Left ventricle myocardium inferior (tissue), 1 donor: ENCODE measurements around the gene SFR1. TPM values are rescaled to one million over a fixed set of nuclear protein-coding genes. Genes with fewer than 3 reads are reported as not detected.

Experiments used
- DNase-seq: peaks from one replicate; pipeline ENCODE4 v3.0.0-alpha.2; 2020
- H3K27ac ChIP-seq: fragments of 200-600 bp; replicated peaks from 2 replicates; pipeline ENCODE4 v1.8.0; 2021
- H3K27me3 ChIP-seq: fragments of 200-600 bp; 2 replicates; pipeline ENCODE4 v1.8.0; 2021; ENCODE audit warnings: low read depth
- H3K36me3 ChIP-seq: fragments of 200-600 bp; 2 replicates; pipeline ENCODE4 v1.8.0; 2021
- H3K4me1 ChIP-seq: fragments of 200-600 bp; 2 replicates; pipeline ENCODE4 v1.8.0; 2021
- H3K4me3 ChIP-seq: fragments of 200-600 bp; 2 replicates; pipeline ENCODE4 v1.8.0; 2021; ENCODE audit warnings: mild to moderate bottlenecking, moderate library complexity
- H3K9me3 ChIP-seq: fragments of 200-600 bp; replicated peaks from 2 replicates; pipeline ENCODE4 v1.8.0; 2021
- CTCF ChIP-seq: fragments of 200-600 bp; IDR thresholded peaks from 2 replicates; pipeline ENCODE4 v1.8.0; 2021; ENCODE audit warnings: antibody characterized with exemption, mild to moderate bottlenecking, borderline replicate concordance
- intact Hi-C: fragments of 100-400 bp; cut with micrococcal nuclease; formaldehyde crosslinking; loops from one replicate; pipeline ENCODE4 v1.11.0; 2022
- long read RNA-seq: library from polyadenylated mRNA; unstranded; transcript quantifications from one replicate; pipeline ENCODE4 v2.0.0, GENCODE V29; 2021
- total RNA-seq: library from RNA; stranded (reverse); fragmentation: NEBNext Ultra II Directional; extraction: Animal tissue kit (Norgen Biotek cat#: 25700); gene quantifications from one replicate; pipeline ENCODE4 v1.2.1, GENCODE V29; 2021
- donor health status: DM: no; HTN: yes; CAD: no; lungs with severe emphysema.

Gene SFR1
- 6.0 TPM for total RNA-seq
- long read RNA-seq, partial matches to known transcripts, result 1 of 10 reads
- long read RNA-seq, other reads (novel, unspliced or antisense), result 1 of 10 reads

DNA sequence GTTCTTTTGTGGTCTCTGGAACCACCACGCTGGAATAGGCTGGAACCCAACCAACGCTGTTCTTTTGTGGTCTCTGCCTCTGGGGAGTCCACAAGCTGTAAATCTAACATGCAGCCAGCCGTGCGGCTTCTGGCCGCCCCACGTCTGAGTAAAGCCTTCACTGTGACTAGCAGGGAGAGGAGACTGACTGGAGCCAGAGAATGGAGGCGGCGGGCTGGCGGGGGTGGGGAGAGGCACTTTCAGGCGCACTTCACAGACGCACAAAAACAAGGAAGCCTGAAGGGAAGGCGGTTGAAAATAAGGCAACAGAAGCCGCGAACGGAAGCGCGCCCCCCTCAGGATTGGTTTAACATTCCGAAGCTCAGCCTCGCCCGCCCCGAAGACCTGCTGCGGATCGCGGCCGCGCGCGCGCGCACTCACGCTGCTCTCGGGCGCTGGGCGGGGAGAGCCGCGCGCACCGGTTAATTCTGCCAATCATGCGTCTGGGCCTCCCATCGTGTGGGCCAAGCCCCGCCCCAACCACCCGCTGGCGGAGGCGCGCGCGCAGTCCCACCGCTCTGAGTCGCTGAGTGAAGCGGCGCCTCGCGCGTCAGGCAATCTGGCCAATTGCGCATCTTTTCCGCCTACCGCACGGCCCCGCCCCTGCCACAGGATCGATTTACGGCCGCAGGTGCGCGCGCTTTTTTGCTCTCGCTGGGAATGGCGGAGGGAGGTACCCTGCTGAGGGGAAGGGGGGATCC is at the start of gene SFR1:
TSS of gene SFR1 (plus strand) at position 687 of the 740 bp plus-strand sequence. CDS start at position 700, 13 bp downstream.
- DNase-seq, result peak; percentile 99

GRCh38 chr10:104072786-104073185 is 49.2 kb upstream of the SFR1 start:
- DNase-seq, result no peak
- intact Hi-C loops, result no loop called here
- no peaks in the 10 kb centered on the region for H3K36me3 ChIP-seq
- peaks cover 16% of the 10 kb centered on the region for H3K4me1 ChIP-seq
- H3K27ac ChIP-seq, result no peak overlapping the region
- peaks cover 5% of the 10 kb centered on the region for H3K27me3 ChIP-seq
- no peak for TF ChIP-seq CTCF
- no peak overlapping the region for H3K4me3 ChIP-seq
- H3K9me3 ChIP-seq, result no peaks in the 10 kb centered on the region

More for the DNA sequence above, at the start of gene SFR1:
- Histone ChIP-seq H3K9me3 (no peaks in the 10 kb centered on the region), H3K4me3 (peak within 1 kb of the TSS; percentile 77), H3K27ac (peak within 1 kb of the TSS; percentile 98), H3K27me3 (no peaks in the 10 kb centered on the region), H3K36me3 (peaks cover 15% of the 10 kb centered on the region), H3K4me1 (peaks cover 27% of the 10 kb centered on the region)
- intact Hi-C loops, result loop anchor here (10.0 kb wide), 1 partner anchor 237 kb away; no protein-coding TSS in a partner anchor
- peak; percentile 71 for TF ChIP-seq CTCF

DNA sequence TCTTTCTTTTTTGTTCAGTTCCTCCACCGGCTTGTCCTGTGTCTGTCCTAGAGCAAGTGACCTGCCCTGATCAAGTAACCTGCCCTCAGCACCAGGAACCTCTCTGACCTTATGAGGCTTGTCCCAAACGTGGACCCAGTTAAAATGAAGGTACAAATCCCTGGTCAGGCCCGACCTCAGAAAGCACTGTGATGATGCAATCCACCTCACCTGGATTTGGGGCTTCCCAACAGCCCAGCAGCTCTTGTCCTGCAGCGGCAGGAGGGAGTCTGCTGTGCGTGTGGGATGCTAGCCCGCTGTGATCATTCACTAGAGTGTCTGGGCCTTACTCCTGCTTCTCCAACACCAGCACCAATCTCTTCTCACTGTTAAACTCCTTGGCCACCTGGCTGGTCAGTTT is 47.5 kb upstream of the SFR1 start:
- H3K27me3 ChIP-seq, result peaks cover 5% of the 10 kb centered on the region
- DNase-seq, result no peak
- intact Hi-C loops, result no loop called here
- H3K9me3 ChIP-seq, result no peaks in the 10 kb centered on the region
- TF ChIP-seq CTCF, result no peak
- H3K4me1 ChIP-seq, result peaks cover 16% of the 10 kb centered on the region
- H3K36me3 ChIP-seq, result no peaks in the 10 kb centered on the region
- H3K4me3 ChIP-seq, result no peak overlapping the region
- H3K27ac ChIP-seq, result no peak overlapping the region

DNA sequence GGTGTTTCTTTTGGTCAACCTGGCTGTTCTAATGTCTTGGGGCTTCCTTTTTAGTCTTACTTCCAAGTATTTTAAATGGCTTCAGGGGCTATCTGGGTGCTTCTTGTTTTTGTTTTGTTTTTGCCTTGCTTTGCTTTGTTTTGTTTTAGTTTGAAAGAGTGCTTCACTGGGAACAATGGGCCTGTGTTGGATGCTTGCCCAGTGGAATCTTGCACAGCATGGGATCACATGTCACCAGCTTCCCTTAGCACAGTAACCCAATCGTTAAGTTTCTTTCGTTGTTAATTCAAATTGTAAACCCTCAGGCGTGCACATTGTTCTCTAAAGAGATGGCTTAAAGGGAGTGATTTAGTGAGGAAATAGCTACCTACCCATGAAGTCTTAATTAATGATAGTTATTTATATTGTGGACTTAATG is 45.2 kb upstream of the SFR1 start:
- Histone ChIP-seq H3K36me3 (no peaks in the 10 kb centered on the region), H3K9me3 (no peaks in the 10 kb centered on the region), H3K27me3 (peaks cover 5% of the 10 kb centered on the region), H3K27ac (peak overlapping the region; percentile 65), H3K4me3 (no peak overlapping the region), H3K4me1 (peaks cover 16% of the 10 kb centered on the region)
- TF ChIP-seq CTCF, result no peak
- intact Hi-C loops, result no loop called here
- peak; percentile 53 for DNase-seq

DNA sequence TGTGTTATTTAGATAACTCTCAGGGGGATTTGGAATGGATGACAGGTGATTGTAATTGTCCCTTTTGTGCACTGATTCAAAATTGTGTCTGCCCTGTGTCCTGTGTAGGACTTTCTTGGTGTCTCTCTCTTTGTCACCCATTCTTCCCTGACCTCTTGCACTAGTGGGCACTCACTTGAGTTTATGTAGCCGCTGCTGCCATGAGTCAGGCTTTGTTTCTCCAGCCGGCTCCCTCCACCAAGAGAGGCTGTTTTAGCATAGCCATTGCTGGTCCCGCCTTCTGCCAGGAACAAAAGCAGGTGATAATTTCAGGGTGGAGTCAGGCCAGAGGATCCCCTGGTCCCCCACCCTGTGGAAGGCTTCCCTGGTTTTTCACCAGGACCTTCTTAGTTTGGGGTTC is 44.7 kb upstream of the SFR1 start:
- Histone ChIP-seq H3K36me3 (no peaks in the 10 kb centered on the region), H3K4me3 (no peak overlapping the region), H3K27me3 (peaks cover 5% of the 10 kb centered on the region), H3K27ac (peak overlapping the region; percentile 52), H3K9me3 (no peaks in the 10 kb centered on the region), H3K4me1 (peaks cover 16% of the 10 kb centered on the region)
- intact Hi-C loops, result no loop called here
- TF ChIP-seq CTCF, result no peak
- DNase-seq, result no peak
